NCI-H2227 (cell line): ENCODE results near the gene SNX21.
"Not testable (repeated sequence)": the region's sequence is repeated elsewhere in the genome, so short reads cannot be mapped to it uniquely, and the experiment has no call there.

Experiments used
- DNase-seq: peaks from one replicate; lab custom pipeline; 2025; ENCODE audit not compliant: unreplicated experiment; lab: John Stamatoyannopoulos, UW

The SNX21 gene

GRCh38 chr20:45833030-45833882 is at the start of gene SNX21:
Gene SNX21, plus strand, starts transcription at chr20:45833799. Its CDS starts 121 bp downstream, at chr20:45833920.
- peak; percentile 76 for DNase-seq

- DNase-seq = no peak
Observed at GRCh38 chr20:45788351-45788750, 45.2 kb upstream of the SNX21 start.

GRCh38 chr20:45792317-45793118 is 41.1 kb upstream of the SNX21 start:
- DNase-seq = no peak

GRCh38 chr20:45796337-45797065 is 37.1 kb upstream of the SNX21 start:
- no peak for DNase-seq

GRCh38 chr20:45797510-45797909 is 36.1 kb upstream of the SNX21 start:
- DNase-seq = not testable (repeated sequence)

GRCh38 chr20:45797955-45798354 is 35.6 kb upstream of the SNX21 start:
- DNase-seq = not testable (repeated sequence)

- DNase-seq = peak; percentile 65
Observed at GRCh38 chr20:45798935-45799642, 34.5 kb upstream of the SNX21 start.

GRCh38 chr20:45801851-45802250 is 31.7 kb upstream of the SNX21 start:
- no peak for DNase-seq

- no peak for DNase-seq
Observed at GRCh38 chr20:45810191-45810970, 23.2 kb upstream of the SNX21 start.

GRCh38 chr20:45812157-45813005 is 21.2 kb upstream of the SNX21 start, which contains the start of gene UBE2C:
Gene UBE2C, plus strand, starts transcription at chr20:45812644. Its CDS starts 52 bp downstream, at chr20:45812696.
- peak; percentile 99 for DNase-seq

- peak; percentile 44 for DNase-seq
Observed at GRCh38 chr20:45813006-45813340, 20.6 kb upstream of the SNX21 start.

GRCh38 chr20:45813489-45813888 is 20.1 kb upstream of the SNX21 start:
- no peak for DNase-seq

- DNase-seq = no peak
Observed at GRCh38 chr20:45814314-45814713, 19.3 kb upstream of the SNX21 start.

- no peak for DNase-seq
Observed at GRCh38 chr20:45816951-45817350, 16.6 kb upstream of the SNX21 start.

GRCh38 chr20:45817376-45818194 is 16.0 kb upstream of the SNX21 start:
- DNase-seq = no peak

- no peak for DNase-seq
Observed at GRCh38 chr20:45818239-45818638, 15.4 kb upstream of the SNX21 start.

GRCh38 chr20:45819466-45819865 is 14.1 kb upstream of the SNX21 start:
- DNase-seq = no peak

- DNase-seq = peak; percentile 21
Observed at GRCh38 chr20:45821947-45822346, 11.7 kb upstream of the SNX21 start.
